ENCODE data around the gene BCAR3.
A peak's percentile ranks its signal among the peaks of the same experiment; 100 is the strongest.

Gene BCAR3

GRCh38 chr1:93681101-93681988, at the start of gene BCAR3:
Gene BCAR3 (minus strand): TSS chr1:93681837. CDS start chr1:93674930, 6,907 bp downstream.
- in situ Hi-C loops (cut with HindIII; ENCODE audit: low pct_ligation_motif_present, low pct_unique_long_range_greater_than_20kb, low sequenced_read_pairs): no loop called here
- peak; percentile 83 for DNase-seq

DNA sequence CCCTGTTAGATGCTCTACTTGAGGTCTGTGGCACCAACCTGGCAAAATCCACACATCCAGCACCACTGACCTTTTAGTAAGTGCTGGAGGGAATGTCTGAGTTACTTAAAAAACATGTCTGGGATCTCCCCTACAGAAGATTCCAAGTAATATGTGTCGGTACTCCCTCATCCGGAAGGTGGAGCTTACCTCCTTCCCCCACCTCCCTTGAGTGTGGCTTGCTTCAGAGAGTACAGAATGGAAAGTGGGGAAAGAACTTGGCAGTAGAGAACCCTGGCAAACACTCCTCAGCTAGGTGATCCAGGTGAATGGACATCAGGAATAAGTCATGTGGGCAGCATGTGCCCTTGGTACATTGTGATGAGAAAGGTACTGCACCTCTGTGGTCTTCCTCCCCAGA, 49.0 kb upstream of the BCAR3 start:
- in situ Hi-C loops (cut with HindIII; ENCODE audit: low pct_ligation_motif_present, low pct_unique_long_range_greater_than_20kb, low sequenced_read_pairs): no loop called here
- DNase-seq: no peak

- in situ Hi-C loops (cut with HindIII; ENCODE audit: low pct_ligation_motif_present, low pct_unique_long_range_greater_than_20kb, low sequenced_read_pairs): no loop called here
- no peak for DNase-seq
Observed at GRCh38 chr1:93729906-93730305, 48.3 kb upstream of the BCAR3 start.

DNA sequence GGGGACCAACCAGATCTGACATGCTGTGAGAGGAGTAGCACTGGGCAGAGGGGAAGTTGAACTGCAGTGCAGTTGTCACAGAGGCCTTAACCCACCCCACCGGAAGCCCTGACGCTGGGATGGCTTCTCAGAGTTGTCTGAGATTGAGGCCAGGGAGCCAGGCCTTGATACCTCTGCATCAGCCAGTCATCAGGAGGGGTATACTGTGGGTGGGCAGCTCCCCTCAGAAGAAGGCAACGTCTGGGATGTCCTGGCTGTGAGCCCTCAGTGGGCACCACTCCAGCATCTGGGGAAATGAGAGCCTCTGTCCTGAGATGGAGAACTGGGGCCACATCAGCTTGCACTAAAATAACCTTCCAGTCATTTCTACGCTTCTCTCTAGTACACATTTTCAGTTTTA, 47.9 kb upstream of the BCAR3 start:
- in situ Hi-C loops (cut with HindIII; ENCODE audit: low pct_ligation_motif_present, low pct_unique_long_range_greater_than_20kb, low sequenced_read_pairs): no loop called here
- no peak for DNase-seq

DNA sequence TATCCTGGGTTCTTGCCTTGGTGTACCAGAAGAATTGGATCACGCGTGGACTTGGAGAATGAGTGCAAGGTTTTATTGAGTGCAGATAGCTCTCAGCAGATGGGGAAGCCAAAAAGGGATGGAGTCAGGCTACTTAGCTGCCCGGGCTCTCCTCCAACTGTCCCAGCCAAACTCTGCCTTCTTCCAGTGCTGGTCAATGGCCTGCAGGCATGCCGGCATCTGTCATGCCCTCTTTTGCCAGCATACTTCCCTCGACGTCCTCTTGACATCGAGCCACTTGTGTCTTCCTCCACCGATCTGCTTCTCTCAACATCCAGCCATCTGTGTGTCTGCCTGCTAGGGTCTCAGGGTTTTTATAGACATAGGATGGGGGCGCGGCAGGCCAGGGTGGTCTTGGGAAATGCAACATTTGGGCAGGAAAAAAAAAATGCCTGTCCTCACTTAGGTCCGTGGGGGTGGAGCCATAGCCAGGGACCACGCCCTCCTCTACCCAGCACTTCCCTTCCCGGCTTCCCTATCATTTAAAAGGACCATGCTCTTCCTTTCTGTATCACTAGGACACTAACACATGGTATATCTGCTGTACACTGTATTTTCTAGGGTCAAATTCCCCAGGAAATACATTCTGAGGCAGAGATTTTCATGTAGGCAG, 47.0 kb upstream of the BCAR3 start:
- in situ Hi-C loops (cut with HindIII; ENCODE audit: low pct_ligation_motif_present, low pct_unique_long_range_greater_than_20kb, low sequenced_read_pairs): no loop called here
- no peak for DNase-seq

GRCh38 chr1:93723733-93724270, 42.2 kb upstream of the BCAR3 start:
- in situ Hi-C loops (cut with HindIII; ENCODE audit: low pct_ligation_motif_present, low pct_unique_long_range_greater_than_20kb, low sequenced_read_pairs): no loop called here
- no peak for DNase-seq

DNA sequence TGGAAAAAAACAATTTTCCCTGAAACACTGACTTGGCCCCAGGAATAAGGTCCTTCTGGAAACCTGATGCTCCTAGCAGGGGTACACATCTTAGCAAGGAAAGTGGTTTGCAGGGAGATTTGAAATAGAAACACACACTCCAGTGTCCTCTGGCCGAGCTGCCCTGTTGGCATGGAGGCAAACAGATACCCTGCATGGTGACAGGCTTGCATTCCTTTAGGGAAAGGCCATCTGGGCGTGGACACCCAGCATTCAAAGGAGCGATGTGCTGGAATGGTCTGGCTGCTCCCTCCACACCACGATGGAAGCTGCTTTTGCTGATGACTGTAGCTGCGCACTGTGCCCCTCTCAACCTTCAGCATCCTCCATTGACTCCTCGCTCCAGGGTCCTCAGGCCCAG, 41.5 kb upstream of the BCAR3 start:
- in situ Hi-C loops (cut with HindIII; ENCODE audit: low pct_ligation_motif_present, low pct_unique_long_range_greater_than_20kb, low sequenced_read_pairs): no loop called here
- DNase-seq: no peak

GRCh38 chr1:93722081-93723031, 40.7 kb upstream of the BCAR3 start:
- in situ Hi-C loops (cut with HindIII; ENCODE audit: low pct_ligation_motif_present, low pct_unique_long_range_greater_than_20kb, low sequenced_read_pairs): no loop called here
- no peak for DNase-seq

- in situ Hi-C loops (cut with HindIII; ENCODE audit: low pct_ligation_motif_present, low pct_unique_long_range_greater_than_20kb, low sequenced_read_pairs): no loop called here
- no peak for DNase-seq
Observed at GRCh38 chr1:93720956-93721626, 39.5 kb upstream of the BCAR3 start.

DNA sequence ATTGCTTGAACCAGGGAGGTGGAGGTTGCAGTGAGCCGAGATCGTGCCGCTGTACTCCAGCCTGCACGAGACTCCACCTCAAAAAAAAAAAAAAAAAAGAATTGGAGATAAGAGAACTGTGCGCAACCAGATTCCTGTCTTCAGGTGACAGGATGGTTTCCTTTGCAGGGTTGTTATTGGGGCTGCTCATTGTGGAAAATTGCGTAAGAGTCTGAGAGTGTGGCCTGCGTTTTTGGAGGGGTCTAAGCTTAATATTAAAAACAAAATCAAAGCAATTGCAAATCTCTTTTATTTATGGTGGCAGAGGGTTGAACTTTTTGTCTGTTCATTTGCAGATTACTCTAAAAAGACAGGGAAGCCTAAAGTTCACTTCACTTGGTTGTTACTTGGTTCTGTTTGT, 36.0 kb upstream of the BCAR3 start:
- no peak for DNase-seq
- in situ Hi-C loops (cut with HindIII; ENCODE audit: low pct_ligation_motif_present, low pct_unique_long_range_greater_than_20kb, low sequenced_read_pairs): no loop called here

DNA sequence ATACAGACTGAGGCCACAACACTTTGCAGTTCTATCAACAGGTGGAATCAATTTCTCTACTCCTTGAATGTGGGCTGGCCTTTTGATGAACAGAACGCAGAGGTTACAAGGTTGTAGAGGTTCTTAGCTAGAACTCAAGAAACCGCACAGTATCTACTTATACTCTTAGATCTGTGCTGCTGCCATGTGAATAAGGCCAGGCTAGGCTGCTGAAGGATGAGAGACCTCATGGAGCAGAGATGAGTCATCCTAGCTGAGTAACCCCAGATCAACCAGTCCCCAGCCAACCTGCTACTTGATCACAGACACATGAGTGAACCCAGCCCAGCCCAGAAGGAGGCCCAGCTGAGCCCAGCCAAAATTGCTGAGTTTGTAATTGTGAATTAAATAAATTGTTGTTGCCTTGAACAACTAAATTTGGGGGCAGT, 35.3 kb upstream of the BCAR3 start:
- DNase-seq: peak; percentile 39
- in situ Hi-C loops (cut with HindIII; ENCODE audit: low pct_ligation_motif_present, low pct_unique_long_range_greater_than_20kb, low sequenced_read_pairs): no loop called here

DNA sequence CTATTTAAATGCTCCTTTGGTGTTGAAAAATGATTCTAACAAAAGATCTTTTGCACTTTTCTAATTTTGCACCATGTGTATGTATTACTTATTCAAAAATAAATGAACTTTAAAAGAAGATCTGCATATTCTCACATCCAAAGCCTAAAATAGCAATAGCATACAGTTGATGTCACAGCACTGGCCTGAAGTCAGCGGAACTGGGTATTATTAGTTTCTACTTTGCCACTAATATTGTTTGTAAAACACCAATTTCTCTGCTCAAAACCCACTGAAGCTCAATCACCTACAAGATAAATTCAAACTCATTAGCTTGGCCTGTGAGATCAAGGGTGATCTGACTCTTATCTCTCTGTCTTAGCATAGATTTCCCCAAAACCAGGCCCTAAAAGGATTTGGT, 34.5 kb upstream of the BCAR3 start:
- DNase-seq: no peak
- in situ Hi-C loops (cut with HindIII; ENCODE audit: low pct_ligation_motif_present, low pct_unique_long_range_greater_than_20kb, low sequenced_read_pairs): no loop called here

- DNase-seq: no peak
- in situ Hi-C loops (cut with HindIII; ENCODE audit: low pct_ligation_motif_present, low pct_unique_long_range_greater_than_20kb, low sequenced_read_pairs): no loop called here
Observed at GRCh38 chr1:93715529-93716126, 34.0 kb upstream of the BCAR3 start.

DNA sequence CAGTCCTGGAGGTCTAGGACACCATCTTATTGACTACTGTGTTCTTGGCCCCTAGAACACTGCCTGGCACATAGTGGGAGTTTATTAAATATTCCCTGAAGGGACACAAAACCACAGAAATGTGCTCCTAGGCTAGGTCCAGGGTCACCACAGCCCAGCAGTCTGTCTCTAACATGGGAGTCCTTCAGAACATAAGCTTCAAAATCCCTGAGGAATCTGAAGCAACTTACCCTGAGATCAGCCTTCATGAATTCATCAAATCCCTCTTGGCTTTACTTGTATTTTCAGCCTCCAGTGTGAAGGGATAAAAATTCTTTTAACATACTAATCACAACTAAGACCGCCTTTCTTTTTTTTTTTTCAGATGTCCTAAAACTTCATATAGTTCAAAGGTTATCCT, 32.7 kb upstream of the BCAR3 start:
- DNase-seq: no peak
- in situ Hi-C loops (cut with HindIII; ENCODE audit: low pct_ligation_motif_present, low pct_unique_long_range_greater_than_20kb, low sequenced_read_pairs): no loop called here

GRCh38 chr1:93713341-93713740, 31.7 kb upstream of the BCAR3 start:
- no peak for DNase-seq
- in situ Hi-C loops (cut with HindIII; ENCODE audit: low pct_ligation_motif_present, low pct_unique_long_range_greater_than_20kb, low sequenced_read_pairs): no loop called here

GRCh38 chr1:93712741-93713140, 31.1 kb upstream of the BCAR3 start:
- DNase-seq: no peak
- in situ Hi-C loops (cut with HindIII; ENCODE audit: low pct_ligation_motif_present, low pct_unique_long_range_greater_than_20kb, low sequenced_read_pairs): no loop called here

GRCh38 chr1:93710499-93711453, 29.1 kb upstream of the BCAR3 start:
- in situ Hi-C loops (cut with HindIII; ENCODE audit: low pct_ligation_motif_present, low pct_unique_long_range_greater_than_20kb, low sequenced_read_pairs): no loop called here
- DNase-seq: no peak

Measured in ACHN (cell line).